Measurements from ENCODE around the gene ZSWIM1.

ZSWIM1 gene

GRCh38 chr20:45933266-45934045 is 52.4 kb downstream of the ZSWIM1 start:
- Histone ChIP-seq H4K20me1 (ENCODE audit: insufficient read depth) (no peaks in the 10 kb centered on the region), H3K27me3 (ENCODE audit: insufficient read depth, low read depth) (no peaks in the 10 kb centered on the region), H3K27ac (peak overlapping the region; percentile 98), H3K9ac (peak overlapping the region; percentile 99), H2AFZ (ENCODE audit: low read depth) (peak overlapping the region; percentile 63), H3K4me2 (peak overlapping the region; percentile 96), H3K4me1 (ENCODE audit: low read depth, poor library complexity, severe bottlenecking) (peaks cover 13% of the 10 kb centered on the region), H3K79me2 (ENCODE audit: insufficient read depth, low read depth) (peaks cover 7% of the 10 kb centered on the region; the same call in 1 of the 2 replicates), H3K36me3 (ENCODE audit: insufficient read depth) (no peaks in the 10 kb centered on the region), H3K4me3 (IDR thresholded peaks at IDR 0.05; ENCODE audit: insufficient read depth, low read depth, low read length) (no peak overlapping the region)
- TF ChIP-seq CTCF (conservative IDR thresholded peaks at IDR 0.05; ENCODE audit: low read depth, low read length): peak; percentile 33; the same call in 1 of the 2 replicates

- H3K36me3 ChIP-seq (ENCODE audit: insufficient read depth): no peaks in the 10 kb centered on the region
- peak overlapping the region; percentile 99 for H3K9ac ChIP-seq
- H3K27ac ChIP-seq: peak overlapping the region; percentile 98
- no peaks in the 10 kb centered on the region for H3K27me3 ChIP-seq (ENCODE audit: insufficient read depth, low read depth)
- H4K20me1 ChIP-seq (ENCODE audit: insufficient read depth): no peaks in the 10 kb centered on the region
- H2AFZ ChIP-seq (ENCODE audit: low read depth): peak overlapping the region; percentile 63
- H3K4me1 ChIP-seq (ENCODE audit: low read depth, poor library complexity, severe bottlenecking): peaks cover 13% of the 10 kb centered on the region
- H3K4me3 ChIP-seq (IDR thresholded peaks at IDR 0.05; ENCODE audit: insufficient read depth, low read depth, low read length): no peak overlapping the region
- H3K4me2 ChIP-seq: peak overlapping the region; percentile 96
- H3K79me2 ChIP-seq (ENCODE audit: insufficient read depth, low read depth): peaks cover 7% of the 10 kb centered on the region; the same call in 1 of the 2 replicates
- no peak for TF ChIP-seq CTCF (conservative IDR thresholded peaks at IDR 0.05; ENCODE audit: low read depth, low read length)
Observed at GRCh38 chr20:45934046-45934585, 53.1 kb downstream of the ZSWIM1 start.
